Loucy (cell line): ENCODE data around the gene NOLC1.
A peak's percentile ranks its signal among the peaks of the same experiment; 100 is the strongest.

Experiments used
- H2AFZ ChIP-seq: fragments of 200-600 bp; sonication (generic); 2 replicates; pipeline ENCODE4 v1.6.0; 2016; ENCODE audit warnings: antibody characterized with exemption, mild to moderate bottlenecking, low read length, moderate library complexity
- H3F3A ChIP-seq: fragments of 200-600 bp; 2 replicates; pipeline ENCODE4 v1.6.0; 2016; ENCODE audit warnings: antibody characterized with exemption, low read depth, mild to moderate bottlenecking
- H3K27me3 ChIP-seq: fragments of 200-600 bp; sonication (generic); 2 replicates; pipeline ENCODE4 v1.6.1; 2014; ENCODE audit warnings: low read length, mild to moderate bottlenecking; ENCODE audit not compliant: insufficient read depth, poor library complexity, severe bottlenecking
- H3K36me3 ChIP-seq: fragments of 200-600 bp; sonication (generic); 2 replicates; pipeline ENCODE4 v1.6.1; 2016; ENCODE audit warnings: low read length; ENCODE audit not compliant: insufficient read depth
- H3K4me1 ChIP-seq: fragments of 200-600 bp; sonication (generic); 2 replicates; pipeline ENCODE4 v1.5.1; 2014; ENCODE audit warnings: low read length, mild to moderate bottlenecking; ENCODE audit not compliant: insufficient read depth, poor library complexity, severe bottlenecking
- H3K4me2 ChIP-seq: fragments of 200-600 bp; sonication (generic); 2 replicates; pipeline ENCODE4 v1.6.0; 2014; ENCODE audit warnings: antibody characterized with exemption, low read length, low read depth, mild to moderate bottlenecking; ENCODE audit not compliant: poor library complexity, severe bottlenecking
- H3K4me3 ChIP-seq: fragments of 200-600 bp; sonication (generic); 2 replicates; pipeline ENCODE4 v1.5.1; 2014; ENCODE audit warnings: low read length, mild to moderate bottlenecking, mixed read lengths; ENCODE audit not compliant: poor library complexity, severe bottlenecking
- H3K79me2 ChIP-seq: fragments of 200-600 bp; sonication (generic); 2 replicates; pipeline ENCODE4 v1.6.1; 2014; ENCODE audit warnings: low read length; ENCODE audit not compliant: insufficient read depth
- H3K9ac ChIP-seq: fragments of 200-600 bp; sonication (generic); 2 replicates; pipeline ENCODE4 v1.6.0; 2014; ENCODE audit warnings: mild to moderate bottlenecking, low read depth, low read length, moderate library complexity; ENCODE audit not compliant: poor library complexity, severe bottlenecking
- H3K9me2 ChIP-seq: fragments of 200-600 bp; sonication (generic); replicated peaks from 2 replicates; pipeline ENCODE4 v1.6.1; 2016; ENCODE audit warnings: low read depth, low read length, mixed read lengths
- H3K9me3 ChIP-seq: fragments of 200-600 bp; sonication (generic); 2 replicates; pipeline ENCODE4 v1.6.1; 2014; ENCODE audit warnings: mild to moderate bottlenecking, antibody characterized with exemption, low read length, low read depth; ENCODE audit not compliant: insufficient read depth
- H4K20me1 ChIP-seq: fragments of 200-600 bp; sonication (generic); 2 replicates; pipeline ENCODE4 v1.6.0; 2014; ENCODE audit warnings: antibody characterized with exemption, low read length, mild to moderate bottlenecking; ENCODE audit not compliant: insufficient read depth, poor library complexity, severe bottlenecking
- CTCF ChIP-seq: fragments of 200-600 bp; sonication (generic); conservative IDR thresholded peaks from 2 replicates; pipeline ENCODE4 v1.5.1; 2014; ENCODE audit warnings: mild to moderate bottlenecking, antibody characterized with exemption, low read length
- EZH2phosphoT487 ChIP-seq: fragments of 200-600 bp; IDR thresholded peaks from 2 replicates; pipeline ENCODE4 v1.6.1; 2018; ENCODE audit warnings: antibody characterized with exemption, mild to moderate bottlenecking, moderate library complexity, borderline replicate concordance

NOLC1 gene

GRCh38 chr10:102114861-102115618 is 37.1 kb upstream of the NOLC1 start:
- Histone ChIP-seq H3K4me3 (peak overlapping the region; percentile 76), H3K9ac (peak overlapping the region; percentile 94), H3K9me3 (no peaks in the 10 kb centered on the region), H3K36me3 (peaks cover 16% of the 10 kb centered on the region; the same call in 1 of the 2 replicates), H3K9me2 (no peaks in the 10 kb centered on the region), H3F3A (peaks cover 6% of the 10 kb centered on the region; the same call in 1 of the 2 replicates), H3K4me2 (peak overlapping the region; percentile 97), H4K20me1 (peaks cover 64% of the 10 kb centered on the region), H3K27me3 (no peaks in the 10 kb centered on the region), H2AFZ (no peak overlapping the region), H3K79me2 (peaks cover 92% of the 10 kb centered on the region), H3K4me1 (peaks cover 56% of the 10 kb centered on the region)
- TF ChIP-seq CTCF, result no peak
- no peak for TF ChIP-seq EZH2phosphoT487

GRCh38 chr10:102115775-102116174 is 36.4 kb upstream of the NOLC1 start:
- no peaks in the 10 kb centered on the region for H3K9me3 ChIP-seq
- peaks cover 8% of the 10 kb centered on the region; the same call in 1 of the 2 replicates for H3K36me3 ChIP-seq
- peaks cover 6% of the 10 kb centered on the region; the same call in 1 of the 2 replicates for H3F3A ChIP-seq
- no peak for TF ChIP-seq CTCF
- no peak for TF ChIP-seq EZH2phosphoT487
- H2AFZ ChIP-seq, result no peak overlapping the region
- H3K9me2 ChIP-seq, result no peaks in the 10 kb centered on the region
- peaks cover 85% of the 10 kb centered on the region for H3K79me2 ChIP-seq
- peak overlapping the region; percentile 94 for H3K9ac ChIP-seq
- H3K4me3 ChIP-seq, result peak overlapping the region; percentile 76
- H3K27me3 ChIP-seq, result no peaks in the 10 kb centered on the region
- H3K4me1 ChIP-seq, result peaks cover 57% of the 10 kb centered on the region
- H4K20me1 ChIP-seq, result peaks cover 58% of the 10 kb centered on the region
- H3K4me2 ChIP-seq, result peak overlapping the region; percentile 97

- Histone ChIP-seq H3K9ac (peak overlapping the region; percentile 94), H3K79me2 (peaks cover 76% of the 10 kb centered on the region)
These were observed 35.5 kb upstream of the NOLC1 start for GRCh38 chr10:102116656-102117055.

More at GRCh38 chr10:102116656-102117055, 35.5 kb upstream of the NOLC1 start:
- peaks cover 6% of the 10 kb centered on the region; the same call in 1 of the 2 replicates for H3F3A ChIP-seq
- no peaks in the 10 kb centered on the region for H3K9me2 ChIP-seq
- peak overlapping the region; percentile 97 for H3K4me2 ChIP-seq
- peaks cover 65% of the 10 kb centered on the region for H3K4me1 ChIP-seq
- H3K4me3 ChIP-seq, result peak overlapping the region; percentile 76
- peaks cover 49% of the 10 kb centered on the region for H4K20me1 ChIP-seq
- H3K36me3 ChIP-seq, result no peaks in the 10 kb centered on the region; the same call in 1 of the 2 replicates
- no peak overlapping the region for H2AFZ ChIP-seq
- H3K9me3 ChIP-seq, result no peaks in the 10 kb centered on the region
- no peak for TF ChIP-seq EZH2phosphoT487
- no peak for TF ChIP-seq CTCF
- no peaks in the 10 kb centered on the region for H3K27me3 ChIP-seq
